B cell (primary cell): ENCODE results near the gene ANKRD13C. TPM values are rescaled to one million over a fixed set of nuclear protein-coding genes. Genes with fewer than 3 reads are reported as not detected.

ENCODE experiments used
- ATAC-seq: fragments of 200-7000 bp; cut with Tn5 transposase; one replicate; pipeline ENCODE4 v1.10.0; 2021; ENCODE audit warnings: low read depth, mild to moderate bottlenecking, moderate number of reproducible peaks, moderate library complexity
- CTCF ChIA-PET: fragments of 350-600 bp; sonication (Branson Sonifier 250); formaldehyde crosslinking; loops from one replicate; lab custom pipeline; 2021; ENCODE audit warnings: antibody characterized with exemption, inconsistent platforms; lab: Charles Lee
- POLR2A ChIA-PET: fragments of 350-600 bp; sonication (Branson Sonifier 250); formaldehyde crosslinking; loops from one replicate; lab custom pipeline; 2021; ENCODE audit warnings: antibody characterized with exemption; lab: Charles Lee
- DNase-seq: peaks from one replicate; pipeline ENCODE4 v3.0.0; 2013
- H2AFZ ChIP-seq: 2 replicates; pipeline ENCODE4 v1.6.1; 2012; ENCODE audit warnings: mild to moderate bottlenecking, low read depth, low read length; ENCODE audit not compliant: insufficient read depth, poor library complexity, severe bottlenecking
- H3K27ac ChIP-seq, 2 donors: 1 replicate in 1 of 2; 2 replicates in 1 of 2; pipeline ENCODE4 v1.5.1; 2012 to 2013; ENCODE audit warnings: low read length in 2 of 2, mild to moderate bottlenecking in 2 of 2, moderate library complexity in 1 of 2
- H3K27me3 ChIP-seq, 4 experiments: fragments of 200-600 bp in 1 of 4; sonication (generic) in 1 of 4; replicated peaks in 1 of 4; 1 replicate in 2 of 4; 2 replicates in 2 of 4; pipeline versions ENCODE4 v1.6.1 to v1.7.0; 2013 to 2016; ENCODE audit warnings: low read length in 3 of 4, mild to moderate bottlenecking in 2 of 4, mixed read lengths in 1 of 4, moderate library complexity in 1 of 4; ENCODE audit not compliant: insufficient read depth in 4 of 4, control insufficient read depth in 3 of 4; ENCODE audit errors: control extremely low read depth in 1 of 4
- H3K36me3 ChIP-seq, 2 experiments: replicated peaks in 1 of 2; 1 replicate in 1 of 2; 2 replicates in 1 of 2; pipeline versions ENCODE4 v1.6.1 to v1.7.1; 2013; ENCODE audit warnings: low read length in 1 of 2; ENCODE audit not compliant: insufficient read depth in 2 of 2, control insufficient read depth in 1 of 2; ENCODE audit errors: control extremely low read depth in 1 of 2, extremely low read depth in 1 of 2
- H3K4me1 ChIP-seq, 2 donors: fragments of 200-600 bp in 1 of 2; sonication (generic) in 1 of 2; 1 replicate in 1 of 2; 2 replicates in 1 of 2; pipeline versions ENCODE4 v1.5.1 to v1.6.1; 2013 to 2017; ENCODE audit warnings: low read length in 2 of 2; ENCODE audit not compliant: control insufficient read depth in 2 of 2, insufficient read depth in 2 of 2
- H3K4me2 ChIP-seq: replicated peaks from 2 replicates; pipeline ENCODE3; 2012; ENCODE audit warnings: mild to moderate bottlenecking, low read depth, low read length; ENCODE audit not compliant: poor library complexity, severe bottlenecking
- H3K4me3 ChIP-seq, 5 experiments: fragments of 200-600 bp in 1 of 5; sonication (generic) in 1 of 5; 1 replicate in 3 of 5; 2 replicates in 2 of 5; pipeline versions ENCODE4 v1.5.1 to v1.7.0; 2011 to 2016; ENCODE audit warnings: low read length in 4 of 5, mild to moderate bottlenecking in 4 of 5, low read depth in 2 of 5, control low read depth in 1 of 5, moderate library complexity in 1 of 5; ENCODE audit not compliant: insufficient read depth in 1 of 5; ENCODE audit errors: control extremely low read depth in 1 of 5, extremely low read depth in 1 of 5
- H3K79me2 ChIP-seq: fragments of 200-600 bp; sonication (generic); one replicate; pipeline ENCODE4 v1.6.0; 2016; ENCODE audit warnings: low read length; ENCODE audit not compliant: control insufficient read depth, insufficient read depth
- H3K9ac ChIP-seq: fragments of 200-600 bp; sonication (generic); 2 replicates; pipeline ENCODE4 v1.6.1; 2017; ENCODE audit warnings: mild to moderate bottlenecking, low read length, moderate library complexity
- H3K9me3 ChIP-seq, 3 donors: one replicate each; pipeline versions ENCODE4 v1.6.1 to v1.7.1; 2013; ENCODE audit warnings: low read length in 2 of 3; ENCODE audit not compliant: control insufficient read depth in 2 of 3, insufficient read depth in 1 of 3; ENCODE audit errors: control extremely low read depth in 1 of 3
- H4K20me1 ChIP-seq: 2 replicates; pipeline ENCODE4 v1.6.0; 2012; ENCODE audit warnings: mild to moderate bottlenecking, low read length; ENCODE audit not compliant: insufficient read depth, control insufficient read depth, poor library complexity, severe bottlenecking
- H3K27ac Mint-ChIP-seq: one replicate; pipeline ENCODE4 v1.8.0; 2021; ENCODE audit warnings: mixed read lengths
- H3K27me3 Mint-ChIP-seq: one replicate; pipeline ENCODE4 v1.8.0; 2021; ENCODE audit warnings: mixed read lengths
- H3K4me1 Mint-ChIP-seq: one replicate; pipeline ENCODE4 v1.8.0; 2021; ENCODE audit warnings: mixed read lengths
- H3K4me3 Mint-ChIP-seq: one replicate; pipeline ENCODE4 v1.8.0; 2021; ENCODE audit warnings: mixed read lengths
- H3K9me3 Mint-ChIP-seq: one replicate; pipeline ENCODE4 v1.8.0; 2022; ENCODE audit warnings: mixed read lengths; ENCODE audit not compliant: insufficient read depth
- CTCF ChIP-seq: fragments of 200-600 bp; IDR thresholded peaks from one replicate; pipeline ENCODE4 v1.8.0; 2022; ENCODE audit warnings: antibody characterized with exemption, mild to moderate bottlenecking
- EZH2 ChIP-seq: IDR thresholded peaks from 2 replicates; pipeline ENCODE4 v1.6.1; 2012; ENCODE audit warnings: borderline replicate concordance, low read depth, mild to moderate bottlenecking, moderate library complexity, low read length; ENCODE audit not compliant: insufficient read depth, poor library complexity, severe bottlenecking
- WGBS: methylation state at CpG from one replicate; pipeline ENCODE4 v1.1.5; 2013; ENCODE audit warnings: missing lambda C conversion rate; ENCODE audit not compliant: insufficient coverage; 5-methylcytosine and 5-hydroxymethylcytosine counted together
- intact Hi-C: fragments of 100-400 bp; cut with micrococcal nuclease; formaldehyde crosslinking; loops from one replicate; pipeline ENCODE4 v1.10.0; 2022
- polyA plus RNA-seq: library from polyadenylated mRNA; depleted of rRNA; stranded (reverse); fragments of >200 nt; gene quantifications from 2 replicates; pipeline ENCODE4 v1.2.3, GENCODE V29; 2012
- total RNA-seq, 2 donors: library from RNA; stranded (reverse); fragments of 120-200 nt in 1 of 2; gene quantifications; 1 replicate in 1 of 2; 2 replicates in 1 of 2; pipeline versions ENCODE4 v1.2.3 to v1.2.4, GENCODE V29; 2013 to 2022

Gene ANKRD13C
- total and polyA plus RNA-seq, 2 donors (not counting 1 experiment from before 2014, with no cell fraction given) = 7.9 to 29.9 TPM

- Histone ChIP-seq H3K27me3 (peaks cover 0 to 6% (median 0%) of the 10 kb centered on the region in 4 experiments), H3K27ac (no peak overlapping the region), H3K79me2 (no peaks in the 10 kb centered on the region), H3K9me3 (peaks cover 0 to 2% (median 0%) of the 10 kb centered on the region in 3 donors), H3K4me1 (no peaks in the 10 kb centered on the region), H2AFZ (no peak overlapping the region), H3K4me2 (no peak overlapping the region), H4K20me1 (no peaks in the 10 kb centered on the region), H3K36me3 (no peaks in the 10 kb centered on the region), H3K4me3 (no peak overlapping the region), H3K9ac (no peak overlapping the region)
- H3K9me3 Mint-ChIP-seq = no peaks in the 10 kb centered on the region
- no peak overlapping the region for H3K4me3 Mint-ChIP-seq
- intact Hi-C loops = no loop called here
- ATAC-seq (no peak), DNase-seq (no peak)
- H3K4me1 Mint-ChIP-seq = no peaks in the 10 kb centered on the region
- H3K27ac Mint-ChIP-seq = no peak overlapping the region
- TF ChIP-seq EZH2 (no peak), CTCF (no peak)
- peaks cover 35% of the 10 kb centered on the region for H3K27me3 Mint-ChIP-seq
- ChIA-PET CTCF (no interaction called here), POLR2A (no interaction called here)
These were observed 38.1 kb upstream of the ANKRD13C start for GRCh38 chr1:70392626-70393025.

- no peak overlapping the region for H3K9ac ChIP-seq
- ATAC-seq = no peak
- no peaks in the 10 kb centered on the region for H3K4me1 ChIP-seq
- POLR2A ChIA-PET = no interaction called here
- H3K27ac ChIP-seq = no peak overlapping the region
- H3K4me1 Mint-ChIP-seq = no peaks in the 10 kb centered on the region
- CTCF ChIA-PET = no interaction called here
- 97% methylated on average over 3 of the region's 5 CpGs for WGBS
- H3K9me3 Mint-ChIP-seq = no peaks in the 10 kb centered on the region
- H3K4me3 Mint-ChIP-seq = no peak overlapping the region
- H3K27me3 Mint-ChIP-seq = peaks cover 20% of the 10 kb centered on the region
- no peak overlapping the region for H3K4me3 ChIP-seq
- no peaks in the 10 kb centered on the region for H4K20me1 ChIP-seq
- no peak overlapping the region for H3K4me2 ChIP-seq
- no peak overlapping the region for H2AFZ ChIP-seq
- H3K36me3 ChIP-seq = no peaks in the 10 kb centered on the region
- peaks cover 0 to 2% (median 0%) of the 10 kb centered on the region in 3 donors for H3K9me3 ChIP-seq
- H3K79me2 ChIP-seq = no peaks in the 10 kb centered on the region
- no peak overlapping the region for H3K27ac Mint-ChIP-seq
- DNase-seq = no peak
- intact Hi-C loops = no loop called here
- TF ChIP-seq EZH2 (no peak), CTCF (no peak)
- H3K27me3 ChIP-seq = peaks cover 0 to 6% (median 0%) of the 10 kb centered on the region in 4 experiments
These were observed 33.0 kb upstream of the ANKRD13C start for GRCh38 chr1:70387507-70387906.
